ENCODE results near the gene KCNN4.
"Not testable (repeated sequence)": the region's sequence is repeated elsewhere in the genome, so short reads cannot be mapped to it uniquely, and the experiment has no call there.

KCNN4 gene

DNA sequence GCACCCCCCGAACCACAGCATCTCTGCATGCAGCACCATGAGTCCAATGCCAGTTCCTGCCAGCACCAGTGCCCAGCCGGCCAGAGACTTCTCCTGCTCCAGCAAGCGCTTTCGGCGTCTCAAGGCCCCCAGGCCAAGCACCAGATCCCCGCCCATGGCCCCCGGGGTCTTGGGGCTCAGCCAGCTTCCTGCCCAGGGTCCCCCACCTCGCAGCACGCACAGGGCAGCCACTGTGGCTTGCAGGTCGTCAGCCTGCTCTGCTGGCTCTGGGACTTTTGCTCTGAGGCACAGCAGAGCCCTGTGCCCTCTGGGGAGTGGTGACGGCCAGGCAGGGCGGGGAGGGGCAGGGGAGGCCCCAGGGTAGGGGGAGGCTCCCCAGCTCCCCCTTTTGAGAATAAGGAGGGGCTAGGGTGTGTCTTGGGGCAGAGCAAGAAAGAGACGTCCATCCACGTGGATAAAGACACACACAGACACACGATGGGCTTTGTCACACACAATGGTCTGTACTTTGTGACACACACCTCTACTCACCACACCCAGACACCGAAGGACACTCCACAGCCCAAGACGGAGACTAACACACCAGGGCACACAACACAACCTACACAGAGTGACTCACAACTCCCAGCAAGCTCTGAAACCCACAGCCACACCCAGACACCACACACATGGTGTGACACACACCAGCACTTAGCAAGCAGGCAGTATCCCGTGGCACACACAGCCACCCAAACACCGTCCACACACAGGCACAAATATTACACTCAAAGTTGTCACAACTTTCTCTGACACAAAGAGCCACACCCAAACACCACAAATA is at the start of gene KCNN4:
Gene KCNN4, minus strand, starts transcription at position 268 of the 820 bp plus-strand sequence. Its CDS starts 112 bp downstream, at position 156.
- DNase-seq, result peak in 1 of 14 donors; percentile 30

DNA sequence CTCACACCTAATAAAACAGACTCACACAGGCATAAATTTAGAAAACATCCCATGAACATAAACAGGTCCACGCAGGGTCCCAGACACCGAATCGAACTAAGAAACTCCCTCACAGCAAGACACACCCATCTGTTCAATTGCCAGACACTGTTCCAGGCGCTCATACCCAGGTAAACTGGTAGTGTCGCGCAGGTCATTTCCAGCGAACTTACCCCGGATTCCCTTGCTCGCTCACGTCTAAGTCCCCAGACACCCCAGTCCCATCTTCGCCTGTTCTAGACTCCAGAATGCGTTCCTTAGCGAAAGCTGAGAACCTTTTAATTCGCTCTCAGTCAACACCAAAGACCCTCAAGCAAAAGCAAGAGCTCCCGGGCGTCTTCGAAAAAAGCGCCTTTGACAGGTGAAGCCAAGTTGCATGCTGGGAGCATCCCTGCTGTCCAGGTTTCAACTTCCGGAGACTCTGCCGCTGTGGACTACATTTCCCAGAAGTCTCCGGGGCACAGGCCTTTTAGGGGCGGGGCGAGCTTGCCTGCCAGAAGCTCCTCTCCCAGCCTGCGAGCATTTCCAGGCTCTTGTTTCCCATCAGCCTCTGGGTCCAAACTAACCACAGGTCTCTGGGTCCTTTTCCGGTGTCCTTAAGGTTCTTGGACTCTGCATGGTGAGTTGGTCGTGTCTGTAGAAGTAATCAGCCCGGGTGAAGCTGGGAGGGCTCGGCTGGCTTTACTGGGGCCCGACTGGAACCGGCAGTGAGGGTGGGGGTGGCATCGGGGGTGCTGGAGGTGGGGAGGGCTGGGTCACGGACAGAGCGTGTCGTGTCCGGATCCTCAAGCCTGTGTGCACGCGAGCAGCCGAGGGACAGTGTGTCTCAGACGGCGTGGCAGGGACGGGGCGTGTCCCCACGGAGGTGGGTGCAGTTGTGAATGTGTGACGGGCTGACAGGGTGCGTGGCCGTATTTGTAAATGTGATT is 46.3 kb upstream of the KCNN4 start, which contains the start of gene ZNF283:
Gene ZNF283, plus strand, starts transcription at position 535 of the 968 bp plus-strand sequence. CDS start 6,184 bp downstream, outside the sequence.
- DNase-seq, result peak; percentile 21 to 96 (median 82)

DNA sequence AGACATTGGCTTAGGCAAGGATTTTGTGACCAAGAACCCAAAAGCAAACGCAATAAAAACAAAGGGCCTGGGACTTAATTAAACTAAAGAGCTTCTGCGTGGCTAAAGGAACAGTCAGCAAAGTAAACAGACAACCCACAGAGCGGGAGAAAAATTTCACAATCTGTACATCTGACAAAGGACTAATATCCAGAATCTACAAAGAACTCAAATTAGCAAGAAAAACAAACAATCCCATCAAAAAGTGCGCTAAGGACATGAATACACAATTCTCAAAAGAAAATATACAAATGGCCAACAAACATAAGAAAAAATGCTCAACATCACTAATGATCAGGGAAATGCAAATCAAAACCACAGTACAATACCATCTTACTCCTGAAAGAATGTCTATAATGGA is 43.8 kb upstream of the KCNN4 start:
- not testable (repeated sequence) for DNase-seq

DNA sequence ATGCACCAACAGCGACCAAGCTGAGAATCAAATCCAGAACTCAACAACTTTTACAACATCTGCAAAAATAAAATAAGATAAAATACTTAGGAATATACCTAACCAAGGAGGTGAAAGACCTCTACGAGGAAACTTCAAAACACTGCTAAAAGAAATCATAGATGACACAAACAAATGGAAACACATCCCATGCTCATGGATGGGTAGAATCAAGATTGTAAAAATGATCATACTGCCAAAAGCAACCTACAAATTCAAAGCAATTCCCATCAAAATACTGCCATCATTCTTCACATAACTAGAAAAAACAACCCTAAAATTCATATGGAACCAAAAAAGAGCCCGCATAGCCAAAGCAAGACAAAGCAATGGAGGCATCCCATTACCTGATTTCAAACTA is 43.1 kb upstream of the KCNN4 start:
- not testable (repeated sequence) for DNase-seq

DNA sequence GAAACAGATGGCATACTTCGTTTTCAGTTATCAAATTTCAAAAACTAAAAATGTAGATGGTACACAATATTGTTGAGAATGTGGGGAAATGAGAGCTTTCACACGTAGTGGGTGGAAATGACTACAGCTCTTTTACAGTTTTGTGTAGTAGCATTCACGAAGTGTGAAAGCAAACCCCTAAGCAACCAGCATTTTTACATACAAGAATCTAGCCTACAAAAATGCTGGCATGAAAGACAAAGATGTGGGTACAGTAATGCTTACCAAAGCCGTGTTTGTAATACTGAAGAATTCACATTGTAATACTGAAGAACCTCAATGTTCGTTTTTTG is 40.1 kb upstream of the KCNN4 start:
- no peak for DNase-seq

DNA sequence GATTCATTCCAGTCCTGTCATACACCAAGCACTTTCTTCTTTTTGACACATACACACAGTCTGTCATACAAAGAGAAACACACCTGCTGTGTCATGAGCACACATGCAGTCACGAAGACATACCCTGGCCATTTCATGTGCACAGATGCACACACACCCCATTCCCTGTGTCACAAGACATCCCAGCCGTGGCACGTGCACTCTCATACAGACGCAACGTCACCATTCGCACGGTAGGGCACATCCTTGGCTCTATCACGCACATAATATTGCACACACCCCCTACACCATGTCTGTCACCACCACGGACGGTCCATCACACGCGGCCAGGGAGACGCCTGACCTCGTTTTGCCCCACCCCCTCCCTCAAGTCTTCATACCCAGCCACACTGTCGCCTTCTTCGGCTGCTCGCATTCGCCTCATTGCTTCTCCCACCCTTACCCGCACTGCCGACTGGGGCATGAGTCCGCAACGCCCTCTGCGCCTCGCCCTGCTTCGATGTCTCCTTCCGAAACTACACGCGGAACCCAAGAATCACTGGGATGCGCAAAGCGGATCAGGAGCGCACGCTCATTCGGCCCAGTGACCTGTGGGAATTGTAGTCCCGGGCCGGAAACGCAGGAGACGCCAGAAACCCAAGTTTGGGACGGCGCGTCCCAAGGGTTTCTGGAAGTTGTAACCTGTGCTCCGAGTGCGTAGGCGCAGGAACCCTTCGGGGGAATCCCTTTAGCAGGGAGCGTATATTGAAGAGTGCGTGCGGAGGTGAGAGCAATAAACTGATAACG is 39.5 kb upstream of the KCNN4 start:
- DNase-seq, result peak in 10 of 14 donors; percentile 2 to 59 (median 18)

DNA sequence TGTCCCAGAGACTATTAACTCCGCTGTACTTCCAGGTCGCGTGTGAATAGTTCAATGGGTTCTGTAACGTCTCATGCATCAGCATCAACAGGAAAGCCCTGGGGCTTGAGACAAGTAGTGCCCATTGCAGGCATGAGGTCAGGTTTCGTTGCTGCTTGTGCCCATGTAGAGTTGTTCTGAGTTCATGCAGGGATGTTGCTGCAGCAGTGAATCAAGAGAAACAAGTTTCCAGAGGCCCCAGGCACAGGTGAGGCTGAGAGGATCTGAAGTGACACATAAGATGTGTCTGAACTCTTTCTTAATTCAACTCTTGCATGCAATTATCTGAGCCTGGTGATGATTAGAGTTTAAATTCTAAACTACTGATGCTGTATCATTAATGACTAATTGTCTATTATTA is 37.7 kb upstream of the KCNN4 start:
- DNase-seq, result no peak

DNA sequence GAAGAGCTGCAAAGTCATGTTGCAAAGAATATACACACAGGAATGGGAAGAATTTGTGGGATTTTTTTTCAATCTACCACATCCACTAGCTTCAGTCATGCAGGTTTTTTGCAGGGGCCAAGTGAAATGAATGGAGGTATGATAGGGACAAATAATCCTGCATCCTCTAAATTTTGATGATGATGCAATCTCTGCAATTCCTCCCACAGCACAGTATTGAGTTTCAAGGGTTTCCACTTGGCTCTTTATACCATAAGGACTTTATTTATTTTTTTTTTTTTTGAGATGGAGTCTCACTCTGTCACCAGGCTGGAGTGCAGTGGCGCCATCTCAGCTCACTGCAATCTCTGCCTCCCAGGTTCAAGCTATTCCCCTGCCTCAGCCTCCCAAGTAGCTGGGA is 36.7 kb upstream of the KCNN4 start:
- not testable (repeated sequence) for DNase-seq

DNA sequence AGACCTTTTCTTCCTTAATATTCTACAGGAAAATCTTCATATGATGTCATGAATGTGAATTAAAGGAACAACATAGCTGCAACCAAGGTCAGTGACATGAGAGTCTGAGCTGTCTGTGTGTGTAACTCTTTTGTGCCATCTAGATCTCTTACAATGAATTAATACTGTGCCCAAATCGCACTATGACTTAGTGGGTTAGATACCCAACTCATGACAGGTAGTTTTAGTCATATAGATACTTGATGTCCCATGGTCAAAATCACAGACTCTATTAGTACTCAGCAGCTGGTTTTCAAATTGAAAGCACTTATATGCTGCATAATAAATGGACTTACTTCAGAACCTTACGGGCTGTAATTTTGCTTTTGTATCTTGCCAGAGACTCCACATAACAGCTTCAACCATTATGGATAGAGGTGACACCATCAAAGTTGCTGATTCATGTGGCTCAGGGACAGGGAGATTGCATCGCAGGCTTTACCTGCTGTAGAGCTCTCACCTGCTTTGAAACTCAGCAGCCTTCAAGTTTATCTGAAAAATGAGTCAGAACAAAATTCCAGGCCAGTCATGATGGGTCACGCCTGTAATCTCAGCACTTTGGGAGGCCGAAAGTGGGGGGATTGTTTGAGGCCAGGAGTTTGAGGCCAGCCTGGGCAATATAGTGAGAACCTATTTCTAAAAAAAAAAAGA is 34.0 kb upstream of the KCNN4 start:
- no peak for DNase-seq

DNA sequence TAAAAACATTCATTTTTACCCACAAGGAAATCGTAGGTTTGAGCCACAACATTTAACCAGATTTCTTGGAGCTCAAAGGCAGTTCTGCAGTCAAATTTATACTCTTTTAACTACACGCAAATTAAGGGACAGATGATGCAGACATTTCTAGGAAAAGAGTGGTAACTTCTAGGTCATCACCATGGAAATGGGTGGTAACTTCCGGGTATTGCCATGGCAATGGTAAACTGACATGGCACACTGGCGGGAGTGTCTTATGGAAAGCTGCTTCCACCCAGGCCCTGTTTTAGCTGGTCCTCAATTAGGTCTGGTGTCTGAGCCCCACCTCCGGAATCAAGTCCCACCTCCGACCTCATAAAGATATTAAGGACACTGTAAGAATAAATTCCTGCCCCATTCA is 31.9 kb upstream of the KCNN4 start:
- no peak for DNase-seq

DNA sequence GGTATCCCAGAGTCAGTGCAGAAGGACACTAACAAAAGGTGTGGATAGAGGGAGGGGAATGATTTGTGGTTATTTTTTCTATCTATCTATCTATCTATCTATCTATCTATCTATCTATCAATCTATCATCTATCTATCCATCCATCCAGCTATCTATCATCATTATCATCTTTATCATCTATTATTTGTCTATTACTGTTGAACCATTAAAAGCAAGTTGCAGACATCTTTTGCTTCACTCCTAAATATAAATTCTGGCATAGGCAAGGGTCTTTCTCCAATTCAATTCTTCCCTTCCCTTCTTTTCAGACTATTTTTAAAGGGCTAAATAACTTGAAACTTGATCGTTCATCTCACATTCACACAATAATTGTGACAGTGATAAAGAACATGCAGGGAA is 31.5 kb upstream of the KCNN4 start:
- no peak for DNase-seq

DNA sequence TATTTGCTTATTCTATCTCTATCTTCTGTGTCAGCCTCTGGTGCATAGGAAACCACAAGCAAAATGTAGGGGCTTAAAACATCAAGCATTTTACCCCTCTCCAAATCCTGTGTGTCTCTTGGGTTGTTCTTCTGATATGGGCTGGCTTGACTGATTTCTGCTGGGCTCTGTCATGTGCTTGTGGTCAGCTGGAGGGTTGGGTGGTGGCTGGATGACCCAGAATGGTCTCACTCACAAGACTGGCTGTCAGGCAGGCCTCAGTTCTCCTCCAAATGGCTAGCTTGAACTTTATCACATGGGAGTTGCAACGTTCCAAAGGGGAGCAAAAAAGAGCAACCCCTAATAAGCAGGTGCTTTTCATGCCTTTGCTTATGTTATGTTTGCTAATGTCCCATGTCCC is 31.1 kb upstream of the KCNN4 start:
- DNase-seq, result no peak

DNA sequence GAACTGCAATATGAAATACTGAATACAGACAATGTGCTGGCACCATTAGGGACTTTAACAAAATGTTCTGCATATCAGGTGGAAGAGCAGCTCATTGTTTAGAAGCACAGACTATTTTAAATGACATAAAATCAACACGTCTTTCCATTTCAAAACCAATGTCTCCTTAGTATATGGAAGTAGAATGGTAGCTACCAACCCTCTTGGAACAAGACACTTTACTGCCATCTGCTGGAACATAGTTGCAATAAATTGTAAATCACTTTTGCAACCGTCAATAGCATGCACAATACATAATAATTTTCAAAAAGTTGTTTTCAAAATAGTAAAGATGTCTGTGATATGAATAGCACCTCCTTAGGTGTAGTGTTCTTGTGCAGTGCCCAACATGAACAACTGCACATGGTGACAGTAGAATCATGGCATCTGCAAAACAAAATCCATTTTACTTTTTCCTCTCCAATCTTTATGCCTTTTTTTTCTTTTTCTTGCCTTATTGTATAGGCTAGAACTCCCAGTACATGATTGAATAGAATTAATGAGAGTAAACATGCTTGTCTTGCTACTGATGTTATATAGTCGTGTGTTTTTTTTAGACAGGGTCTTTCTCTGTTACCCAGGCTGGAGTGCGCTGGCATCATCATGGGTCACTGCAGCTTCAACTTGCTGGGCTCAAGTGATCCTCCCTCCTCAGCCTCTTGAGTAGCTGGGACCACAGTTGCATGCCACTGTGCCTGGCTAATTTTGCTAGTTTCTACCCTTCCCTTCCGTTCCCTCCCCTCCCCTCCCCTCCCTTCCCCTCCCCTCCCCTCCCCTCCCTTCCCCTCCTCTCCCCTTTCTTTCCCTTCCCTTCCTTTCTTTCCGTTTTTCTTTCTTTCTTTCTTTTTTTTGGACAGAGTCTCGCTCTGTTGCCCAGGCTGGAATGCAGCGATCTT is 29.3 kb upstream of the KCNN4 start:
- peak in 1 of 14 donors; percentile 4 for DNase-seq

DNA sequence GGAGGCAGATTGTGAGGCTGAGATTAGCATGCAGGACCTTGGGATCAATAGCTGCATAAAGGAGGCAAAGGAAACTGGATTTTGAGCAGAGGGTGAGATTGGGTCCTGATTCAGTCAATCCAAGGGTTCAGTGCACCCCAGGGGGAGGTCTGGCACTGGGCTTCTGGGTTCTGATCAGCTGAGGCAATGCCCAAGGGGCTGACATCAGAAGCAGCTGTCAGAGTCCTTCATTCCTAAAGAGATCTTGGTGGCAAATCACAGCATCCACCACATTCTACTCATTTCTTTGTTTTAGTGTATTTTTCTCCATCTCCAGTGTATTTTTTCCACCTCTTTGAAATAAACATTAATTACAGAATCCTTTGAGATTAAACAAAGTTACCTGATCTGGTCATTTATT is 26.9 kb upstream of the KCNN4 start:
- no peak for DNase-seq

DNA sequence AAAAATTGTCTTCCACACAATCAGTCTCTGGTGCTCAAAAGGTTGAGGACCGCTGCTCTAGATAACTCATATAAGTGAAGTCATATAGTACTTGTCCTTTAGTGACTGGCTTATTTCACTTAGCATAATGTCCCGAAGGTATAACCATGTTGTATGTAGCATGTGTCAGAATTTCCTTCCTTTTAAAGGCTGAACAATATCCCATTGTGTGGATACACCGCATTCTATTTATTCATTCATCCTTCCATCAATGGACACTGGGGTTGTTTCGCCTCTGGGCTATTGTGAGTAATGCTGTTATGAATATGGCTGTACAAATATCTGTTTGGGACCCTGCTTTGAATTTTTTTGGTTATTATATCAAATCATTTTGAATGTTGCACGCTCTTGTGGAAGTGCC is 26.1 kb upstream of the KCNN4 start:
- no peak for DNase-seq

DNA sequence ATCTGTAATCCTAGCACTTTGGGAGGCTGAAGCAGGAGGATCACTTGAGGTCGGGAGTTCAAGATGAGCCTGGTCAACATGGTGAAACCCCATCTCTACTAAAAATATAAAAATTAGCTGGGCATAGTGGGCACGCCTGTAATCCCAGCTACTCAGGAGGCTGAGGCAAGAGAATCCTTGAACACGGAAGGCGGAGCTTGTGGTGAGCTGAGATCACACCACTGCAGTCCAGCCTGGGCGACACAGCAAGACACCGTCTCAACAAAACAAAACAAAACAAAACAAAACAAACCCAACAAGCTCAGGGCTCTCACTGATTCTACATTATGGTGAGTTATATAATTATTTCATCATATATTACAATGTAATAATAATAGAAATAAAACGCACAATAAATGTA is 25.6 kb upstream of the KCNN4 start:
- not testable (repeated sequence) for DNase-seq

DNA sequence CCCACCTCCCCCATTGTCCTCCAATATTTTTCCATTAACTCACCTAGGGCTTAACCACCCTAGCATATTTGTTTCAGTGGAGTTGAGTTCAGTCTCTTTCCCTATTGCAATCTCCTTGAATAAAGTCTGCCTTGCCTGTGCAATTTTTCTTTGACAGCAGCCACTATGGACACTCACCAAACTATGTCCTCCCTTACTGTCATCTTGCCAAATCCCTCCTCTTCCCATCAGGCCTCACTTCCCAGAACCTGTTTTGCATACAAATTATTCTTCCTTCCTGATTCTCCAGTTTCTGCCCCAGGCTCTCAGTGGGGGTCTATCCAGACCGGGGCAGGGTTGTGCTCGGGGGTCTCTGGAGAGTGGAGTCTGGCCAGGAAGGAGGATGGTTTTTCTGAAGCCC is 23.7 kb upstream of the KCNN4 start:
- DNase-seq, result peak in 3 of 14 donors; percentile 10 to 32 (median 29)

DNA sequence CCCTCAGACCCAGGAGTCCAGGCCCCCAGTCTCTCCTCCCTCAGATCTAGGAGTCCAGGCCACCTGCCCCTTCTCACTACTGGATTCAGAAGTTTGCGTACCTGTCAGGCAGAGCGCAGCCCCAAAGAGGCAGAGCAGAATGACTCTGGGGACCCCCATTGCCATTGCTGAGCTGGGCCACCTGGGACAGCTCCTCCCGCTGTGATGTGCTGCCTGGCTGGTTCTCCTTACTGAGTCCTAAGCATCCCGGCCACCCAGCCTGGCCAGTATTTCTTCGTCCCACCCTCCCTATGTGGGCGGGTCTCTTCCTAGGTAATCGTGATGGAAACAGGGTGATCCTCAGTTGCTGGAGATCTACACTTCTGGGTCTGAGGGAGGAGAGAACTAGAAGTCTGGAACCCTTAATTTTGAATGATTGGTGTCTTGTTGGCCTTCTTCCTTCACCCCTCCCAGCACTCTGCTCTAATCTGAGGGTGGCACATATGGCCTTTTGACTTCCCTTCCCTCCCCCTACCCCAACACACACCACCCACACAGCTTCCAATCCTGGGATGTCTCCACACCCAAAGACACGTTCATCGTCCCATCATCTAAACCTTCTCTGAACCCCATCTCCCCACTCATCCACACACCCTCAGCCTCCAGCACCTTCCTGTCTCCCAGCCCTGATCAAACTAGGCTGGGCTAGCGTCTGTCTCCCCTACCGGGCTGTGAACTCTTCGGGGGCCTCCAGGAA is 21.6 kb upstream of the KCNN4 start, which contains the start of gene LYPD5:
Gene LYPD5, minus strand, starts transcription at position 232 of the 736 bp plus-strand sequence. Its CDS starts 67 bp downstream, at position 165.
- no peak for DNase-seq

DNA sequence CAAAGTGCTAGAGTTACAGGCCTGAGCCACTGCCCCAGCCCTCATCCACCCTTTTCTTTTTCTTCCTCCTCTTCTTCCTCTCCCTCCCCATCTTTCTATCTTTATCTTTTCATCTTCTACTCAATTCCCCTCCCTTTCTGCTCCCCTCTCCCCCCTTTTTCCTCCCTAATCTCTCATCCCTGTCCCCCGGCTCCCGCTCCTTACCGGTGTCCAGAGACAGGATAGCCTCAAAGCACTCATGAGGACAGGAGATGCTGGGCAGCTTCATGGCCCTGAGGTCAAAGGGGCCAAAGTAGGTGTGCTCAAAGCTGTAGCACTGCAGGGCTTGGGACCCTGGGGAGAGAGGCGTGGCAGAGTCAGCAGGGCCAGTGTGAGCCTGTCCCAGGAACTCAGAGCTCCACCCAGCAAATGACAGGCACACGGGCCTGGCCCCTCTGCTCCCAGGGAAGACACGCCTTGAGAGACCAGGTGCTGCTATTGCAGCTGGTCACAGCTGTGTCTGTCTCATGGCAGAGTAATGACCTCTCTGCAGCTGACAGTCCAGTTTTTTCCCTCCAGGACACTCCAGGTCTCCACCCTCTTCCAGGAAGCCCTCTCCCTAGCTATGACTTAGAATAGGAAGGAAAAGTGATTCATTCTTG is 18.8 kb upstream of the KCNN4 start:
- DNase-seq, result no peak

Data from C1 segment of cervical spinal cord (tissue), 14 donors.